ENCODE data around the gene ZNF507.
"Not testable (repeated sequence)": the region's sequence is repeated elsewhere in the genome, so short reads cannot be mapped to it uniquely, and the experiment has no call there.

Gene ZNF507

DNA sequence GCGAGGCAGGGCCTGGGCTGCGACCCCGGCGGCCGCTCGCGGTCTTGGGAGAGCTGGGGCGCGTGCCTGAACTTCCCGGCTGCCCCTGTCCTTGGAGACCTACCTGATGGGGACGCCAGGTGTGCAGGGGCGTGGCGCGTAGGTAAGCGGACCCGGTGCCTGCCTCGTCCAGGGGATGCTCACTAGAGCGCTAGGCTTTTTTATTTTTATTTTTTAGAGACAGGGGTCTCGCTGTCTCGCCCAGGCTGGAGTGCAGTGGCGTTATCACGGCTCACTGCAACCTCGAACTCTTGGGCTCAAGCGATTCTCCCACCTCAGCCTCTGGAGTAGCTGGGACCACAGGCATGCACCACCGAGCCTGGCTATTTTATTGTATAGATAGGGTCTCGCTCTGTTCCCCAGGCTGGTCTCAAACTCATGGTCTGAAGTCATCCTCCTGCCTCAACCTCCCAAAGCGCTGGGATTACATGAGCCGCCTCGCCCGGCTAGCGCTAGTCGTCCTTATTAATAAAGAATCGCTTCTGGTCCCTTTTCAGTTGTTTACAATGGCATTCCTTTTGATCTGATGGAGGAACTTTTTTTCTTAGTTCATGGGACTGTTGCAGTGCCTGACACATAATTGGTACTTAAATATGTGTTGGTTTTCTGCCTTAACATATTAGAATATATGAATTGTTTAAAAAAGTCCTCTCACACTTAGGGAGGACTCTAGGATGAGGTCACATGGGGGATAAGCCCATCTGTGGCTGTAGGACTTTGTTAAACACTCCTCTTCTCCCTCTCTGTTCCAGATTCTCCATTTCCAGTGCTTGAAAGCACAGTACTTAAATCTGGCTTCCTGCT lies 61.0 kb downstream of the ZNF507 start:
- DNase-seq (ENCODE audit: extremely low read depth in 1 of 2, low read depth in 1 of 2), result no peak

DNA sequence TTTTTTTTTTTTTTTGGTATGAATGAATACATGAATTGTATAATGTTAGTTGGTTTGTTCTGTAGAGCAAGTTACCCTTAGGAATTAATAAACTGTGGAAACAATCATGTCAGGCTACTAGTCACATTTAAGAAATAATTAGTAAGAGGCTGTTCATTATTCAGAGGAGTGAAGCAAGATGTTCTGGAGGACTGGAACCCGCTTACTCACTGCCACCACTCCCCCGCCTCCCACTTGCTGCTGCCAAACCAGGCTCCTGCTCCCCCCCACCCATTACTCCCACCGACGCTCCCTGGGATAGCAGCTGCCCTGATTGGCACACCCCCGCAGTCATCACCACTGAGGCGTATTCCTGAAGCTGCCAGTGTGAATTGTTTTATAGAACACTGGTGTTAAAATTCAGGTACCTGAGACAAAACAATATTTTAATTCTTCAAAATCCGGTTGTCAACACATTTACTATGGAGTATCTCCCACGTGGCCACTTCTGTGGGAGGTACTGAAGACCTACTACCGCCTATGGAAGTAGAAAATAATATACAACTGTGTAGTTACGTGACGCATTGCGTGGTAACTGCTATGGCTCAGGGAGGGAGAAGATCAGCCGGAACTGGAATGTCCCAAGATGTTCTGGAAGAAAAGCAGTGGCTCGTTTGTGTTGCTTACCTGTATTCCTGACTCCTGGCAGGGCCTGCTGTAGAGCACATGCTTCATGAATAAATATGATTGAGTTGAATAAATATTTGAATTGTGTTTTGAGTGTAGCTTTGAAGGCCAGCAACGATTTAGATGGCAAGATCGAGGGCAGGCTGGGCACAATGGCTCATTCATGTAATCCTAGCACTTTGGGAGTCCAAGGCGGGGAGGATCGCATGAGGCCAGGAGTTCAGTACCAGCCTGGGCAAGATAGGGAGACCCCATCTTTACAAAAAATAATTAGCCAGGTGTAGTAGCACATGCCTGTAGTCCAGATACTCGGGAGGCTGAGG lies 61.9 kb downstream of the ZNF507 start:
- no peak for DNase-seq (ENCODE audit: extremely low read depth in 1 of 2, low read depth in 1 of 2)

DNA sequence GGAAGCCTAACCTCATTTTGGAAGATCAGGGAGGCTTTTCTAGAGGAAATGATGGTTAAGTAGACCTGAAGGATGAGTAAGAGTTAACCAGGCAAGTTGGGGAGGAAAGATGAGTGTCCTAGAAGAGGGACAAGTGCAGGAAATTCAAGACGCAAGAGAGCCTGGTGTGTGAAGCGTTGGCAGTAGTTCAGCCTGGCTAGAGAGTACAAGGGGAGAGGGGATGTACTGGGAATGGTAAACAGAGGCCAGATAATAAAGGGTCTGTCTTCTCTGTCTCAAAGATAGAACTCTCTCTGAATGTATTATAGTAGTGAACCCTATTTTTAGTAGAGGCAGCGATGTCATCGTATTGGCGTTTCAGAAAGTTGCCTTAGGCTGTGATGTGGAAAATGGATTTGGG lies 69.8 kb downstream of the ZNF507 start:
- no peak for DNase-seq (ENCODE audit: extremely low read depth in 1 of 2, low read depth in 1 of 2)

DNA sequence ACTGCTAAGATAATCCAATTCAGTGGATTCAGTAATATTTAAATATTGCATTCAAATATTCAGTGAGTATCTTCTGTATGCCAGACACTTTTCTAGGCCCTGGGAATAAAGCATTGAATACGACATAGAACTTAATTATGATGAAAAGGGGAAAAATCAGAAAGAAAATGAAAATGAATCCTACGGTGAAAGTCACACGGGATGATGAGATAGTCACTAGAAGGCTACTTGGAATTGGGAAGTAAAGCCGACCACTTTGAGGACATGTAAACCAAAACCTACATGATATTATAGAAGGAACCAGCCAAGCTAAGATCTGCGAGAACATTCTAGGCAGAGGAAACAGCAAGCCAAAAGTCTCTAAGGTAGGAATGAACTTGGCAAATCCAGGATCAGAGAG lies 70.3 kb downstream of the ZNF507 start:
- no peak for DNase-seq (ENCODE audit: extremely low read depth in 1 of 2, low read depth in 1 of 2)

DNA sequence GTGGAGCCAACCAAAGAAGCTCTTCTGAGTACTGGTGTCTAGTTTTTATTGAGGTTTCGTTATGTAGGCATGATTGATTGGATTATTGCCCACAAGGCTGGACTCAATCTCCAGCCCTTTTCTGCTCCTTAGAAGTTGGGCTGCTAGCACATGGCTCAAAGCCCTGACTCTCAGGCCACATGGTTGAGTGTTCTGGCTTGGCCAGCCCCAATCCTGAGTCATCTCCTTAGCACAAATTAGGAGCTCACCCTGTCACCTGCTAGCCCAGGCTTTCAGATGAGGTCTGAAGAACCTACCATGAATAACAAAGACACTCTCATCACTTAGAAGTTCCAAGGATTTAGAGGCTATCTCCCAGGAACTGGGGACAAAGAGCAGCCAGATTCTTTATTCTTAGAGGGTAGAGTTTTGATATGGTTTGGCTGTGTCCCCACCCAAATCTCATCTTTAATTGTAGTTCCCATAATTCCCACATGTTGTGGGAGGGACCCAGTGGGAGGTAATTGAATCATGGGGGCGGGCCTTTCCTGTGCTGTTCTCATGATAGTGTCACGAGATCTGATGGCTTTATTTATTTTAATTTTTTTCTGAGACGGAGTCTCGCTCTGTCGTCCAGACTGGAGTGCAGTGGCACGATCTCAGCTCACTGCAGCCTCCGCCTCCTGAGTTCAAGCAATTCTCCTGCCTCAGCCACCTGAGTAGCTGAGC lies 71.5 kb downstream of the ZNF507 start:
- DNase-seq (ENCODE audit: extremely low read depth in 1 of 2, low read depth in 1 of 2), result no peak

DNA sequence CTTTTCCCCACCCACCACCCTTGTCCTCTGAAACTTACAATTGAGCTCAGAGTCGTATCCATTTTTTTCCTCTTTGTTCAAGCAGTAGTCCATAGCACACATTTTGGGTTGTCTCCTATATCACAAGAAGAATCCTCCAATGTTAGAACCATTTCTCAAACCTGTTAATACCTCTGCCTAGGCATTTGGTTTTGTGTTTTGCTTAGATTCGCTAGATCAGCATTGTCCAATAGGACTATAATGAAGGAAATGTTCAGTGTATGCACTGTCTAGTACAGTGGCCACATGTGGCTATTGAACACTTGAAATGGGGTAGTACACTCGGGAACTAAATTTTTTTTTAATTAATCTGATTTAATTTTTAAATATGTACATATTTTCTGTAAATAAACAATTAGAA lies 72.7 kb downstream of the ZNF507 start:
- no peak for DNase-seq (ENCODE audit: extremely low read depth in 1 of 2, low read depth in 1 of 2)

DNA sequence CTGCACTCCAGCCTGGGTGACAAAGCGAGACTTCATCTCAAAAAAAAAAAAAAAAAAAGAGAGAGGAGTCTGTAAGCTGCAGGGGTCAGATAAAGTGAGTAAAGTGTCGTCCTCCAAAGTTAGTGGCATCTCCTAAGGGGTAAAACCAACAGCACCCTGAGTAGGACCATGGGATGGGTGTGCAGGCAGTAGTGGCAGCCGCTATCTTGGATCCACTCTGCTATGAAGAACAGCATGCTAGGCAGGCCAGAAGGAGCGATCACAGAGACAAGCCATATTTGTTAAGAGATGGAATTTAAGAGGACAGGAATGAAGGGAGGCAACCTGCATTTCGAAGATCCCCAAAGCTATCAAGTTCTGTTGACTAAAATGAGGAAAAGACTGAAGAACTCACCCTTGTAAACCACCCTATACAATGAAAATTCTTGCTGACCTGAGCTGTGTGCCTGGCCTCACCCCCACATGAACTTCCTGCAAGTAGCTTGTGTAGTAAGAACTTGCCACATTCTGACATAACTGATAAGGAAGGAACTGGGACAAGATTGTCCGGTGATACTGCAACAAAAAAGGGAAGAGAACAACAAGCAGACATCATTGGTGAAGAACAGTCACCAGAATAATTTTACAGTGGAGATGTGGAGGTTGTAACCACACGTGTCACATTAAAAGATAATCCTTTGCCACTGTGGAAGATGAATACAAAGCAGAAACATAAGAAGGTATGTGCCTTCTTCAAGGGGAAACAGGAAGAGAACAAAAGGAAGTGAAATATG lies 76.4 kb downstream of the ZNF507 start:
- DNase-seq (ENCODE audit: extremely low read depth in 1 of 2, low read depth in 1 of 2), result no peak

DNA sequence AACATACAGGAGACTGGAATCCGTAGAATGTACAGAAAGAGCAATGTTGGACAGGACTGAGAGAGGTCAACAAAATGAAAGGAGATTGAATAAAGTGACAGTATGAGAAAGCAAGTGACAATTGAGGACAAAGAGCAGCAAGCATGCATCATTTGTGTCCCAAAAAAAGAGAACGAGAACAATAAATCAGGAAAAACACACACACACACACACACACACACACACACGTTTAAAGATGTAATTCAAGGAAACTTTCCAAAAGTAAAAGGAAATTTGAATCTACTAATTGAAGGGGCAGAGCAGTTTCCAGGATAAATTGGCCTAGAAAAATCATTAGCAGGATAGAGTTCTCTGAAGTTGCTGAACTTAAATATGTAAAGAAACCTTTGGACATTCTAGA lies 77.0 kb downstream of the ZNF507 start:
- no peak for DNase-seq (ENCODE audit: extremely low read depth in 1 of 2, low read depth in 1 of 2)

DNA sequence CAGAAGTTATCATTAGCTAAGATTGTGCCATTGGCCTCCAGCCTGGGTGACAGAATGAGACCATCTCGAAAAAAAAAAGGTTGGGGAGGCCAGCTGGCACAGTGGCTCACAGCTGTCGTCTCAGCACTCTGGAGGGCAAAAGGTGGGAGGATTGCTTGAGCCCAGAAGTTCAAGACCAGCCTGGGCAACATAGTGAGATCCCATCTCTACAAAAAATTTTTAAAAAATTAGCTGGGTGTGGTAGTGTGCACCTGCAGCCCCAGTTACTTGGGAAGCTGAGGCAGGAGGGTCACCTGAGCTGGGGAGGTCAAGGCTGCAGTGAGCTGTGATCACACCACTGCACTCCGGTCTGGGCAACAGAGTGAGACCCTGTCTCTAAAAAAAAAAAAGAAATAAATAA lies 78.5 kb downstream of the ZNF507 start:
- DNase-seq (ENCODE audit: extremely low read depth in 1 of 2, low read depth in 1 of 2), result not testable (repeated sequence)

DNA sequence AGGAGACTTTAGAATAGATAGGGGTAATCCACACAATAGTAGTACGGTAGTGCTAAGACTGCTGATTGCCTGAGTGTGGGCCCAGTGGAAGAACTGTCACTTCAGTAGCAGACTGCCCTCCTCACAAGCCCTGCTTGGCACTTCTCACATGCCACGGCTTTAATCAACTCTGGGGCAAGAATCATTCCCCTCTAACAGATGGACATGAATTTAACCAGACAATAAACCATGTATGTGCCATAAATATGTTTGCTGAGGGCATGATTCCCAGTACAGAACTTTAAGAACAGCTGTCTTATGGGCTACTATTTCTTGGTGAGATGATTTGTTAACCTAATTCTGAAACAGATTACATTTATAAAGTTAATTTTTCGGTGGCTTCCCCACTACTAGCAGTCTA lies 82.1 kb downstream of the ZNF507 start:
- DNase-seq (ENCODE audit: extremely low read depth in 1 of 2, low read depth in 1 of 2), result no peak

DNA sequence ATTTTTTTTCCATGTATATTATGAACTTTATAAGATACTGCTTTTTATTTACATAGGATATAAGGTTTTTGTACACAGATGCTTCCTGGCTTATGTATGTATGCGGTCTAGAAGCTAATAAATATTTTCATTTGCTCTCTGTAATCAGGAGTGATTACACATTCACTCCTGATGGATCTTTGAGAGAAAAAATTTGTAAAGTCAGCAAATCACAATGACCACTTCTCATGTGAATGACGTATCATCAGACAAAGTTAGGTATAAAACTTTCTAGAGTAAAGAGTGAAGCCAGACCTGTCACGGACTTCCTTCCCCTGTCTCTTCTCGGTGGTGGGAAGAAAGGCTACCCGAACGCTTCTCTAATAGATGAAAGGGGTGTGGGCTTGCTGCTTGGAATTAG lies 91.3 kb downstream of the ZNF507 start:
- no peak for DNase-seq (ENCODE audit: extremely low read depth in 1 of 2, low read depth in 1 of 2)

DNA sequence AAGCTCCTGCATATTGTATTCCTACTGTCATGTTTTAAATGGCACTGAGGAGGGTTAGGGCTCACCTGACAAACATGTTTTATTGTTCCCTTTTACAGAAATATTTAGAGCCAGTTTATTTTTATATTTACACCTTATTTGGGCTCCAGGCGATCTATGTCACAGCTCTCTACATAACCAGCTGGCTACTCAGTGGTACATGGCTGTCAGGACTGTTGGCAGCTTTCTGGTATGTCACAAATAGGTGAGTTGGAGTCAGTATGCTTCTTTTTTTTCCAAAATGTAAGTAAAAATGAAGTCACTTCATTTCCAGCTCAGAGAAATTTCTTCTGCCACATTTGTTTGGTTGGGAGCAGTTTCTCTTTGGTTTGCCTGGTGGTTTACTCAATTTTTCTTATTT lies 91.7 kb downstream of the ZNF507 start:
- DNase-seq (ENCODE audit: extremely low read depth in 1 of 2, low read depth in 1 of 2), result no peak
